Retina (tissue), 1 donor: Measurements from ENCODE around the gene UGGT2.
"Not testable (repeated sequence)": the region's sequence is repeated elsewhere in the genome, so short reads cannot be mapped to it uniquely, and the experiment has no call there.

ENCODE experiments used
- DNase-seq: peaks from one replicate; pipeline ENCODE4 v3.0.0-alpha.2; 2016

UGGT2 gene

DNA sequence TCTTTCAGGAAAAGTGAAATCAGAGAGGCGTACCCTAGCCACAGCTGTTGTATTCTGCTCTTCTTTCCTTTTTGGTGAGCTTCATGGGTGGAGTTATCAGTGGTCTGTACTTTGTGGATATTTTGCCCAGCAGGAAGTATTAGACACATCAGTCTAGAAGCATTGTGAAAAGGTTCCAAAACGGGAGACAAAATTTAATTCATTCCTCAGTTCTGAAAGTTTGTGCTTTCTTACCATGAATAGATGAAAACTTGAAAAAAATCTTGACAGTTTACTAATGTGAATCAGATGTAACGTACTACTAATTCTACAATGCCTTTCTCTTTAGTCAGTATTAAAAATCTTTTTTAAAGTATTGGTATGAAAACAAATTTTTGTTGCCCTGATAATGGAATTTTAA lies 259.4 kb downstream of the UGGT2 start:
- DNase-seq = no peak

DNA sequence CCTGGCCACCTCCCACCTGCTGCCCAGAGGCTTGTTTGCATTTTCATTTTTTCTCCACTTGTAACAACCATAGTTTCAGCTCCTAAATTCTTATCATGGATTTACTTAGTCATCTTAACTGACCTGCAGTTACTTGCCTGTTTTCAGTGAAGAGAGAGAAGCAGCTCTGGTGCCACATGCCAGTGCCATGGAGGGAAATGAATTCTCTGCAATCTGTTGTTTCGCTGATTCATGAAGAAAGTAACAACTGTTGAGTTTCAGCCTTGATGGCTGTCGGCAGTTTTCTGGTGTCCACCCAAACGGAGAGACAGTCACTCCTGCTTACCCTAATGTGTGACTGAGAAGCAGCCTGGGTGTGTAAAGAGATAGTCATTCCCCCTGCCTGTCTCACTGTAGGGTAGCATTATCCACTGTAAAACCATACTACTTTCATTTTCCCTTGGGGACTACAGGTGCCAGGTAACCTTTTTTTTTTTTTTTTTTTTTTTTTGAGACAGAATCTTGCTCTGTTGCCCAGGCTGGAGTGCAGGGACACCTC lies 260.1 kb downstream of the UGGT2 start:
- no peak for DNase-seq

DNA sequence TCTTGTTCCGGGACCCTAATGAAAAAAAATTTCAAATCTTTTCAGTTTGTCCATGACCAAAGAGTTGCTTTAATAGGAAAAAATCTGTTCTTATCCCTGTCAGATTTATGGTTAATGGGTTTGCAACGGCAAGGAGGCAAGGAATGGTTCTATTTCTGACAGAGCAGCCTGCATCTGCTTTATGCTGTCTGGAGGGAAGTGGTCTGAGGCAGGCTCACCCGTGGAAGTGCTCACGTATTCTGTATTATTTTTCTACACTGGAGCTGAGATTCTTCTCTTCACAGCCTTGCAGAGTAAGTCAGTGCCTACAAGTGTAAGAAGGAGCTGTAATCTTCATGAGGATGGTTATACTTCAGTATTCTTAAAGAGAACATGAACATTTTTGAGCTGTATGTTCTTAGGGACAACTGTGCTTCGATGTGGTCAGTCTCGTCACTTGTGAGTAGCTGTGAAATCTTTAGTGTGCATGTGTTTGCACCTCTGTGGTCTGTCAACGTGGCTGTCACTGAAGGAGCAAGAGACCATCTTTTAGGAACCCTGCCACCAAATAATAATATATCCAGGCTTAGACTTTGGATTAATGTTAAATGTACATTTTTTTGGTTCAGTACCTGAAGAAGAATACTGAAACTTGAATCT lies 262.0 kb downstream of the UGGT2 start:
- no peak for DNase-seq

DNA sequence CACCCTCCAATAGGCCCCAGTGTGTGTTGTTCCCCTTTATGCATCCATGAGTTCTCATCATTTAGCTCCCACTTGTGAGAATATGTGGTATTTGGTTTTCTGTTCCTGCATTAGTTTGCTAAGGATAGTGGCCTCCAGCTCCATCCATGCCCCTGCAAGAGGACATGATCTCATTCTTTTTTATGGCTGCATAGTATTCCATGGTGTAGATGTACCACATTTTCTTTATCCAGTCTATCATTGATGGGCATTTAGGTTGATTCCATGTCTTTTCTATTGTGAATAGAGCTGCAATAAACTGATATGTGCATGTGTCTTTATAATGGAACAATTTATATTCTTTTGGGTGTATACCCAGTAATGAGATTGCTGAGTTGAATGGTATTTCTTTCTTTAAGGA lies 263.9 kb downstream of the UGGT2 start:
- not testable (repeated sequence) for DNase-seq

DNA sequence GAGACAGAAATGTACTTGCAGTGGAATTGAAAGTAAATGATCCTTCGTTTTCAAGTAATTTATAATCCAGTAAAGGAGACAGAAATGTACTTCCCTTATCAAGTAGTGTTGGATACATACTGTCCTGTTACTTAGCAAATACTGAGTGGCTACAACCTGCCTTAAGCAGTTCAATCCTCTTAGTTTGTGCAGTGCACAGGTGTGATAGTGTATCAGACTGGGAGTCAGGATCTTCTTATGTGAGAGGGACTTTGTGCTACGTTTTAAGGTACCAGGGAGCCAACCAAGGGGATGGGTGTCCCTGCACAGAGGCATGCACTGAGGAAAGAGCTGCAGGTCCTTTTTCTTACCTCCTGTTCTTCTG lies 265.1 kb downstream of the UGGT2 start:
- no peak for DNase-seq

DNA sequence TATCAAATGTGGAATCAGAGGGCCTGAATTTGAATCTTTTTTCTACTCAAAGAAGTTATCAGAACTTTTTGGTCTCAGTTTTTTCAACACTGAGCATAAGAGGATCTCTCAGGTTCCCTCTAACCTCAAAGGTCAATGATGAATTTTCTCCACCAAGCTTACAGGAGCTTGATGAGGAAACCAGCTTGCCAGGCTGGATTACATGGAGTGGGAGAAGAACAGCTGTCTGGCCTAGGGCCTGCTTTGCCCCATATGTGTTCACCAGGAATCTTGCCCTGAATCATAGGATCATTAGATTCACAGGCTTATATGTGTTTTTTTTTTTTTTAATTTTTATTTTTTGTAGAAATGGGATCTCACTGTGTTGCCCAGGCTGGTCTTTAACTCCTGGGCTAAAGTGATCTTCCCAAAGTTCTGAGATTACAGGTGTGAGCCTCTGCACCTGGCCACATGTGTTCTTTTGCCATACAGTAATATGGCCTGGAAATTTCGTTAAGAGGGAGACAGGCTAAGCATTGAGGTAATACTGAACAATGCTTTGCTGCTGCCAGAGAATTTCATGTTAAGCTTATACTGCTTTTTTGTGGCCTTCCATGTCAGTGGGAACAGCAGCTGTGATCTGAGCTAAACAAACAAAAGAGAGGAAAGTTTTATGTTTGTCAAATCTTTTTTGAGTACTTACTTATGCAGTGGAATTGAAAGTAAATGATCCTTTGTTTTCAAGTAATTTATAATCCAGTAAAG lies 265.7 kb downstream of the UGGT2 start:
- DNase-seq = no peak

DNA sequence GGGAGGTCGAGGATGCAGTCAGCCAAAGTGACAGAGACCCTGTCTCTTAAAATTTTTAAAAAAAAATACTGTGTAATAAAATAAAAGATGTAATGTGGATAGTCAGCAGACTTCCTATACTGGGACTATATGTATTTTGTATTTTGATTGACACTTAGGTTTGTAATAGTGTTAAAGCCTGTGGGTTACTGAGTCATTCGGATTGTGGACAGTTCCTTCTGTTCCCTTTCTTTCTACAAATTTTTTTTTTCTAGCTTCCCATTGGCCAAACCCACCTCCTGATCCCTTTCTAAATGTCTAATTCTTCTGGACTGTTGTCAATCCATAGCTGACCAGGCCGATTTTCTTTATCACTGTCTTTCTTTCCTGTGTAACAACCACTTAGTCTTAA lies 268.3 kb downstream of the UGGT2 start:
- DNase-seq = no peak

DNA sequence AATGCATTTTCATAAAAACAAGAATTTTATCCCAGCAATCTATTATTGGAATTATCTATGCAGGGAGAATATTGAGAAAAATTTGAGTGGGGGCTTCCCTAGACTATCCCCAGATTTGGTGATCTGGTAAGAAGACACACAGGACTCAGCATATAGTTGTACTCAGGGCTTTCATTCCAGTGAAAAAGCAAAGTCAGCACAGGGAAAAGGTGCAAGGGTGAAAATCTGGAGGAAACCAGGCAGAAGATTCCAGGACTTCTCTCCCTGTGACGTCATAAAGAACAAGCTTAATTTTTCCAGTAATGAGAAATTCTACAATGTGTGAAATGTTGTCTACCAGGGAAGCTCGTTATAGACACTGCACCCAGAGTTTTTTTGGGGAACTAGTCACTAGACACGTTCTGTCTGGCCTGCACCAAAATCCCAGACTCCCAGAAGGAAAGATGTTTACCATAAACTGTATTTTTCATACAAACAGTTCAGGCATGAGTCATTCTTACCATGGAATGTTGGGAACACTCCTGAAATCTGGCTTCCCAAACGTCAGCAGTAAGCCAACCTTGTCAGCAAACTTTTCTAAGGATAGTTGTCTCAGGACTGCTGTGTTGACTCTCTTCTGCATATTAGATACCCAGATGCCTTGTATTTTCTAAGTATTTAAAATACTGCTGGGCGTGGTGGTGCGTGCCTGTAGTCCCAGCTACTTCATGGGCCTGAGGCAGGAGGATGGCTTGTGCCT lies 268.9 kb downstream of the UGGT2 start:
- no peak for DNase-seq

DNA sequence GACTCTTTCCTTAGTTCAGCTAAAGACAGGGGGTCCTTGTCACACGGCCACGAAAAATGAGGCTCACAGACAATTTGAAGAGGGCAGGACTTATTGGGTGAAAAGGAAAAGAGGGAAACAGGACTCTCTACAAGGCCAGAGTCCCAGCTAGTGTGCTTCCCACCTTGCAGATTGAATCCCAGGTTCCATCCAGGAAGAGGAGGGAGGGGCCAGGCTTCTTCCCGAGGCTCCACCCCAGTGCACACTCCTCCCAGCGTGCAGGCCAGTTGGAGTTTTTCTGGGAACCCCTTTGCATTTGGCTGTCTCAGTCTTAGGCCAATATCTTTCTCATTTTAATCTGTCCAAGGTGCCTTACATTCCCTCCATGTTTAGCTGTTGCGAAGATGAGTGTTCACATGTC lies 269.5 kb downstream of the UGGT2 start:
- no peak for DNase-seq

DNA sequence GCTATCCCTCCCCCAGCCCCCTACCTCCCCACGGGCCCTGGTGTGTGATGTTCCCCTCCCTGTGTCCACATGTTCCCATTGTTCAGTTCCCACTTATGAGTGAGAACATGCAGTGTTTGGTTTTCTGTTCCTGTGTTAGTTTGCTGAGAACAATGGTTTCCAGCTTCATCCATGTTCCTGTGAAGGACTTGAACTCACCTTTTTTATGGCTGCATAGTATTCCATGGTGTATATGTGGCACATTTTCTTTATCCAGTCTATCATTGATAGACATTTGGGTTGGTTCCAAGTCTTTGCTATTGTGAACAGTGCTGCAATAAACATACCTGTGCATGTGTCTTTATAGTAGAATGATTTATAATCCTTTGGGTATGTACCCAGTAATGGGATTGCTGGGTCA lies 271.3 kb downstream of the UGGT2 start:
- not testable (repeated sequence) for DNase-seq

DNA sequence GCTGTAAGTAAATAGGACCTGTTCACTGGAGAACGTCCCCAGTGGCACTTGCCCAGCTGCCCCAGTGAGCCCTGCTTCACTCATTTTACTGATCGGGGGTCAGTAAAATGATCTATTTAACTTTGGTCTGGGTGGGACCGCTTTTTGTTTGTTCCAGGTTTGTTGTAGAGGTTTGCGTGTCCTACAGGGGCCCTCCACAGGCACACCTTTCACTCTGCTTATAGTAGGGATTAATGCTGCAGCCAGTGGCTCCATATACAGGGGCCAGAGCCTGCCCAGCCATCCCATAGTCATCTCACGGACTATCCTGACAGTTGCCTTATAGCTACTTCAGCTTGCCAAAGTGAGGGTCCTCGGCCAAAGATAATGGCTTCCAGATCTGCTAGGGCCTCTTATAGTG lies 272.2 kb downstream of the UGGT2 start:
- DNase-seq = no peak

DNA sequence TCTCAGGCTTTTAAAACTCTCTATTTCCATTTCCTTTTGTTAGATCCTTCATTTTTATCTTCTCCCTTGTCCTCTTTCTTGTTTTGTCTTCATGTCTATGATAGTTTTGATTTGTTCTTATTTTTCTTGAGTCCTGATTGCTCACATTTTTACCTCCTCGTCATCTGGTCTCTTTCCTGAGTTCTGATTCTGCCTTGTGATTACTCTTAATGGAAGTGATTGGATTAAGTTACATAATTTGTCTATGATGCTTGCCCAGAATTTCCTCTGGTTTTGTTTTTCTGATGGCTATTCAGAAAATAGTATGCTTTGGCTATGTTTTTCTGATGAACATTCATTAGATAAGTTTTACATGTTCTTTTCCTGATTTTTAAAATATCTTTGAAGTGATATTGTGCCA lies 273.7 kb downstream of the UGGT2 start:
- DNase-seq = no peak

DNA sequence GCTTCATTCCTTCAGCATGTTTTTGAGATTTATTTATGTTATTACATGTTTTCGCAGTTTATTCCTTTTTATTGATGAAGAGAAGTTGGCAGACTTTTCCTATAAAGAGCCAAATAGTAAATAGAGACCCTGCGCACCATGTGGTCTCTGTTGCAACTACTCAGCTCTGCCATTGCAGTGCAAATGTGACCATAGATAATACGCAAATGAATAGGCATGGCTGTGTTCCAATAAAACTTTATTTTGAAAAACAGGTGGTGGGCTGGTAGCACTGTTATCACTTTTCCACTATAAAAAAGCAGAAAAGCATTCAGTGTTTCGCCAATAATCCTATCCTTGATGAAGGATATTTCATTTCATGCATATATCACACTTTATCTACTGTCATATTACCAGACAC lies 281.3 kb downstream of the UGGT2 start:
- DNase-seq = no peak

DNA sequence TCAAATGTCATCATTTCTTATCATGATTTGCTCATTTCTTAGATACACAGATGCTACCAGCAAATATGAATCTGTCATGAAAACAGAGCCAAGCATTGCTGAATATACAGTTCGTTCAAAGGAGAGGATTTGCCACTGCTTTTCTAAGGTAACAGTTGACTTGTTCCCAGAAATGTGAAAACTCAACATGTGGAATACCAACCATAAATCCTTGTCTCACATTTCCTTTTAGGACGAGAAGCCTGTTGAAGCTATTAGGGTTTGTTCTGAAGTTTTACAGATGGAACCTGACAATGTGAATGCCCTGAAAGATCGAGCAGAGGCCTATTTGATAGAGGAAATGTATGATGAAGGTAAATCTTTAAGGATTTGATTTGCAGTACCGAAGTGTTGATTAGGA lies 289.6 kb downstream of the UGGT2 start:
- DNase-seq = no peak

DNA sequence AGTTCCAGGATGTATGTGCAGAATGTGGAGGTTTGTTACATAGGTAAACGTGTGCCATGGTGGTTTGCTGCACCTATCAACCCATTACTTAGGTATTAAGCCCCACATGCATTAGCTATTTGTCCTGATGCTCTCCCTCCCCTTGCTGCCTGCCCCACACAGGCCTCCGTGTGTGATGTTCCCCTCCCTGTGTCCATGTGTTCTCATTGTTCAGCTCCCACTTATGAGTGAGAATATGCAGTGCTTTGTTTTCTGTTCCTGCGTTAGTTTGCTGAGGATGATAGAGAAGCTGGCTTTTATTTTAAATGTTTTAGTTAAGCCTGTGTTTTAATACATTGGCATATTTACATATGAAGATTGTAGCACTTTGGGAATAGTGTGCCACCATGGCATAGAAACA lies 290.6 kb downstream of the UGGT2 start:
- DNase-seq = not testable (repeated sequence)

DNA sequence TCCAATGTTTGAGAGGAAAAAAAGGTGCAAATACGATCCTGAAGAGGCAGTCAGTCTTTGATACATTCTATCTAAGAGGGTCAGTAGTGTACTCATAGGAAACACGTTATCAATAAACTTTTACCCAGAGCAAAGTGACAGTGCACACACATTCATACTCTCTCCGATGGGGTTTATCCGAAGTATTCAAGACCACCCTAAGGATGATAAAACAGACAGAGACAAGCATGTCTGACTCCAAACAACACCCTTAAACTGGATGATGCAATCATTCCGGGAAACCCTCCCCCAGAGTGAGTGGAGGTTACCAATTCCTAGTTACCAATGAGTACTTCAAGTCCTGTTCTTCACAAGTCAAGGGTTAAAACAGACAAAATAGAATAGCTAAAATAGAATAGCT lies 297.1 kb downstream of the UGGT2 start:
- no peak for DNase-seq

DNA sequence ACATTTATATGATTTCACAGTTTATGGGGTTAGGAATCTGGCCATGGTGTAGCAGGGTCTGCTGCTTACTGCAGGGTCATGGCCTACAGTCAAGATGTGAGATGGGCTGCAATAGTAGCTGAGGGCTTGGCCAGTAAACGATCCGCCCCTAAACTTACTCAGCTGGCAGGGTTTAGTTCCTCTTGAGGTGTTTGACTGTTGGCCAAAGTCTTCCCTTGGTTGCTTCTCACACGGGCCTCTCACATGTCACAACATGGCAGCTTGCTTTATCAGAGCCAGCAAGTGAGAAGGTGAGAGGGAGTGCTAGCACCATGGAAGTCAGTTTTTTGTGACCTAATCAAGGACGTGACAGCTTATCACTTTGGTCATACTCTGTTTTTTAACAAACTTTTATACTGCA lies 299.1 kb downstream of the UGGT2 start:
- DNase-seq = no peak

DNA sequence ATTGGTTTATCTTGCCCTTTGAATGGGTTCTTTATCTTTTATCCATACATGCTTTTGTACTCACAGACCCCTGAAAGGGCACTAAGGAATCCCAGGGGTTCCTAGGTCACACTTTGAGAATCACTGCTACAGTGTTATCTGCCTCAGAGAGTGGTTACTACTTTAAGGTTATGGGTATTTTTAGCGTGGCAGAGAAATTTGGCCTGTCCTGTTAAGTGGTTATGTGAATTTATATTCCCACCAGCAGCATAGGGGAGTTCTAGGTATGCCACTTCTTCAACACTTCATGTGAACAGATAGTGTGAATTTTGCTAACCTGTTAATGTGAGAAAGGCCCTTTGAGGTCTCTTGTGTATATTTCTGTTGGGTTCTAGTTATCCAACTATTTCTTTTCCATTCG lies 300.5 kb downstream of the UGGT2 start:
- no peak for DNase-seq
